Measurements from ENCODE around the gene OGDH. TPM values are rescaled to one million over a fixed set of nuclear protein-coding genes. Genes with fewer than 3 reads are reported as not detected.
"Not testable (repeated sequence)": the region's sequence is repeated elsewhere in the genome, so short reads cannot be mapped to it uniquely, and the experiment has no call there.

Gene OGDH
- 10 to 100 TPM; 79.3 to 97.5 (median 91.4) TPM for polyA plus RNA-seq (ENCODE audit: insufficient read length in 3 of 3)

DNA sequence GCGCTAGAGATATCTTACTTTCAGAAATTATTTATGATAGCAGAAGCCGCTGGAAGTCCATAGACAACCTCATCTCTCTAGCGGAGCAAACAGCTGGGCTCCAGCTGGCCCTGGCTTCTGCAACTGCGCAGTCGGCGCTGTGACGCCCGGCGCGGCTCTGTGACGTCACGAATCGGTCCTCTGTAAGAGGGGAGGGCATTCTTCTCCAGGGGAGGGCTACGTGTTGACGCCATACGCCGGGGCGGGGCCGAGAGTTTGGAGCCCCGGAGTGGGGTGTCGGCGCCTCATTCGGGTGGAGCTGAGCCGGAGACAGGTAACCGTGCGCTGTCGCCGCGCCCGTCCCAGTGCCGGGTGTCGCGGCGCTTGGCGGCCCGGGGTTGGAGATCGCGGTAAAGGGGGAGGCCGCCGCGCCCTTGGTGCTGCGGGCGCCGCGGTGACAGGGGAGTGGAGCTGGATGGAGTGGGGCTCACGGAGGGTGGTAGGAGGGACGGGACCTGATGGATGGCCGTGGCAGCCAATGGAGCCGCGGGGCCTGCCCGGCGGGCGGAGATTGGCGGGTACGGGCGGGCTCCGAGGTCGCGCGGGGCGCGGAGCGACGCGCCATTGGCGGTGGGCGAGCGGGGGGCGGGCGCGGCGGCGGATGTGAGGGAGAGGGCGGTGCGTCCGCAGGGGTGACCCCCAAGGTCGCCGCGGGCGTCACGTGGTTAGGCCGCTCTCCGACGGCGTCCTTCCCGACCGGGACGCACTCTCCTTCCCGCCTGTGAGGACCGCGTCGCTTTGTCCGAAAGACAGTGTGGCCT lies at the start of gene OGDH:
Gene OGDH (plus strand): TSS at position 287 of the 800 bp plus-strand sequence. CDS start 17,717 bp downstream, outside the sequence.
- peak; percentile 94 to 98 (median 97) for DNase-seq (ENCODE audit: low read depth in 3 of 3, low spot score in 2 of 3)

DNA sequence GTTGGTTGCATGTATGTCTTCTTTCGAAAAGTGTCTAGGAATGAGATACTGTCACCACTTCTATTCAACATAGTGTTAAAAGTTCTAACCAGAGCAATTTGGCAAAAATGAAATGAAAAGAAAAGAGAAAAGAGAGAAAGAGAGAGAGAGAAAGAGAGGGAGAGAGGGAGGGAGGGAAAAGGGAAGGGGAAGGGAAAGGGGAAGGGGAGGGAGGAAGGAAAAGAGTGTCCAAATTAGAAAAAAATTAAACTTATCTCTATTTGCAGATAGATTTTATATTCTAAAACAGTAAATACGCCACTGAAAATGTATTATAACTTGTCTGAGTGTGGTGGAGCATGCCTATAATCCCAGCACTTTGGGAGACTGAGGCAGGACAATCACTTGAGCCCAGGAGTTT lies 48.9 kb upstream of the OGDH start:
- no peak for DNase-seq (ENCODE audit: low read depth in 3 of 3, low spot score in 2 of 3)

DNA sequence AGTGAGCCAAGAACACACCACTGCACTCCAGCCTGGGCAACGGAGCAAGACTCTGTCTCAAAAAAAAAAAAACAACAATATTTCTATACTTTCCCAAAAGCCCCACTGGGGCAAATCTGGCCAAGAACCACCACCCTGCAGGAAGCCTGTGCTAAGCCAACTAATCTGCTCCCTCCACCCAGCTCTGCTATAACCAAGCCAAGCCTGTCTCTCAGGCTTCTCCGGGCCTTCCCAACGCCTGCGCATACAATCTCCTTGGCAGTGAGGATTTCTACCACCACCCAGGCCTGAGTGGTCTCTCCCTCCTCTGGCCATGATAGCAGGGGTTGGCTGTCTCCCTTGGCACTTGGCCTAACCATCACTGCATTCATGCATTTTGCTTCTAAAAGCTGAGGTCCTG lies 46.9 kb upstream of the OGDH start:
- DNase-seq (ENCODE audit: low read depth in 3 of 3, low spot score in 2 of 3) = no peak

DNA sequence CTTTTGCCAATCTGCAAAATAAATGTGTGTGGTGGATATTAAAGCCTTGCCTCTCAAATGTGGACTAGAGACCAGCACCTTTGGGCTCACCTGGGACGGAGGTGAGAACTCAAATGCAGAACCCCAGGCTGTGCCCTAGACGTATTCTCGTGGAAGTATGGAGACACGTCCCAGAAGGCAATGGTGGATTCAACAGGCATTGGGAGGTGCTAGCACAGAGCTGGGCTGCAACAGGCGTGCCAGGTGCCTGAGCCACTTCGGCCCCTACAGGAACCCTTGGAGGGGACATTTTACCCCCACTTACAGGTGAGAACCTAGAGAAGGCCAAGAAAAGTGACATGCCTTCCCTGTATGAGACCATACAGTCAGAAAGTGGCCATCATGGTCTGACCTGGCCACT lies 44.9 kb upstream of the OGDH start:
- no peak for DNase-seq (ENCODE audit: low read depth in 3 of 3, low spot score in 2 of 3)

DNA sequence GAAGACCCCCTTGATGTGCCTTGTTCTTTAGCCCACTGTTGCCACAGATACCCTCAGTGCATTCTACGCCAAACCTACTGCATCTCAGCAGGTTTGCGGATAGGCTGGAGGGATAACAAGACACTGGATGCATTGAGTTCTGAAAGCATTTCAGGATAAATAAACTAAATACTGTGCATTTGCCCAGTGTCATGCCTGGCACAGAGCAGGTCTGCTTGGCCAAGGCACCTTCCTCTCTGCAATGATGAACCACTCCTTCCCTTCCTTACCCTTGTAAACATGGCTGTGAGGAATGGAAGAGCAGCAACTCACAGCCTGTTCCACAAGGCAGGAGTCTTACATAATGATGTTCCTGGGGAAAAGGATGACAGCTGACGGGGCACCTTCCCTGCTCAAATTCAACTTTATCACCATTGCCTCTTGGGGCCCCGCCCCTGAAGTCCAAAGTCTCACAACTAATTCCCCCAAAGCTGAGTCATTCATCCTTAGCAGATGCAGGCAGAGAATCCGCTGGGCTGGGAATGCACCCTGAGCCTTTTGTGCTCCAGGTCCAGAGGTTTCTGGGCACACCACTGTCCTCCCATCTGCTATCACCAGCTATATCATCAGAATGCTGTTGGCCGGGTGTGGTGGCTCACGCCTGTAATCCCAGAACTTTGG lies 44.3 kb upstream of the OGDH start:
- DNase-seq (ENCODE audit: low read depth in 3 of 3, low spot score in 2 of 3) = no peak

DNA sequence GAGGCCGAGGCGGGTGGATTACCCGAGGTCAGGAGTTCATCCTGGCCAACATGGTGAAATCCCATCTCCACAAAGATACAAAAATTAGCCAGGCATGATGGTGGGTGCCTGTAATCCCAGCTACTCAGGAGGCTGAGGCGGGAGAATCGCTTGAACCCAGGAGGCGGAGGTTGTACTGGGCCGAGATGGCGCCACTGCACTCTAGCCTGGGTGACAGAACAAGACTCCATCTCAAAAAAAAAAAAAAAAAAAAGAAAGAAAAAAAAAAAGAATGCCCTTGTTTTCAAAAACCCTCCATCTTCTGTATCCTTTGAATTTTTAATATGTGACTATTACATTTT lies 43.8 kb upstream of the OGDH start:
- DNase-seq (ENCODE audit: low read depth in 3 of 3, low spot score in 2 of 3) = not testable (repeated sequence)

DNA sequence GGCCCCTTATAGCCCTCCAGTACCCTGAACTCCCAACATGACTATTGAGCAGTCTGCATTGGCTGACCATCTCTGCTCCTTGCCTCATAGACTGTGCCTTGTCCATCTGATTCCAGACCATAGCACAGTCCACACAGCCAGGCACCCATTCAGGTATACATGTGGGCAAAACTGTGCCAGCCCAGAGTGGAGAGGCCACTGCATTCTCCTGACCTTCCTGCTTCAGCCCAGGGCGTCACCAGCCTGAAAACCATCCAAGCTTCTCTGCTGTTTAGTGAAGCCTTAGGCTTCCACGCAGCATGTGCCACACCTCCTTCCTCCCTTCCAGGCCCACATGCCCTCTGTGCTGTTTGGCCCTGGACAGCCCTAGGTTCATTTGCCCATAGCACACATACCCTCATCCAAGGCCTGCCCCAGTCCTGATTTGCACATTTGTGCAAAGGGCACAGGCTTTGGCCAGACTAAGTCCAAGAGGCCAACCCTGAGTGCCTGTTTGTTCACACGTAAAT lies 43.2 kb upstream of the OGDH start:
- no peak for DNase-seq (ENCODE audit: low read depth in 3 of 3, low spot score in 2 of 3)

DNA sequence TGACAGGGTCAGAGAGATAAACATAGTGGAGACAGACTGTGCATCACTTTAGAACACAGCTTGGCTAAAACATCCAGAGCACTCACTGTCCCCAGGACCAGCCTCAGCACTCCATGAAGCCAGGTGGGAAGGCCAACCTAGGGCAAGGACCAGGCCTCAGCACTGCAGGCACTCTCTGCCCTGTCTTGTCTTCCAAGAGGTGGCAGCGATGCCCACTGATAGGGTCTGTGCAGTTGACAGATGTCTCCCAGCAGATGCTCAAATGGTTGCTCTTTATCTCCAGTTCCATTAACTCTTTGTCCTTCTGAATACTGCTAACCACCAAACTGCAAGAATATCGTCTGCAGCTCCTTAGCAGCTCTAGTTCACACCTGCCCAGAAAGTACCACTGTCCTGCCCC lies 41.8 kb upstream of the OGDH start:
- DNase-seq (ENCODE audit: low read depth in 3 of 3, low spot score in 2 of 3) = no peak

DNA sequence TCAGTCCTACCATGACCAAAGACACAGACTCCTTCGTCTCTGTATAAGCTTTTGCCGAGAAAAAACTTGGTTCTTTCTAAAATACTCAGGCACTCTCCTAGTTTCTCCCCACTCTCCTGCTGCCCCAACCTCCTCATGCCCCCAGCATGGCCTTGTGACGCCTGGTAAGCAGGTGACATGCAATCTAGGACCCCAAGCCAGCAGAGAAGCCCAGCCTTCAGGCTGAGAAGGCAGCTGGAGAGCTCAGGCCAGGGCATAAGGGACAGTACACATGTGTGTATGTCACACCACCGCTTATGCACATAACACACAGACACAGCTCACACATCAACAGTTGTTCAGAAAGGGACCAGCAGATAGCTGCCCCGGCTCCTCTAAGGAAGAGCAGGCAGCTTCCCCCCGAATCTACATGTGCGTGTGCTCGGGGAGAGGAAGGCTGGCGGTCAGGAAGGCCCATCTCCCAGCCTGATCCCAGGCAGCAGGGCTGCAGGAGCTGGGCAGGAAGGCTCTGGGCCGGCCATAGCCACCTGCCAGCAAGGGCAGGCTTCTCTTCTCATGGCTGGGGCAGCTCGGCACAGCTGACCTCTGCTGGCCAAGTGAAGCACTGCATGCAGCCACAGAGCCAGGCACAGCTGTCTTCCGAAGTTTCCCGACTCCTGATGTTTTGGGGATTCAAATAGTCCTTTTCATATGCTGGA lies 41.2 kb upstream of the OGDH start:
- DNase-seq (ENCODE audit: low read depth in 3 of 3, low spot score in 2 of 3) = no peak

DNA sequence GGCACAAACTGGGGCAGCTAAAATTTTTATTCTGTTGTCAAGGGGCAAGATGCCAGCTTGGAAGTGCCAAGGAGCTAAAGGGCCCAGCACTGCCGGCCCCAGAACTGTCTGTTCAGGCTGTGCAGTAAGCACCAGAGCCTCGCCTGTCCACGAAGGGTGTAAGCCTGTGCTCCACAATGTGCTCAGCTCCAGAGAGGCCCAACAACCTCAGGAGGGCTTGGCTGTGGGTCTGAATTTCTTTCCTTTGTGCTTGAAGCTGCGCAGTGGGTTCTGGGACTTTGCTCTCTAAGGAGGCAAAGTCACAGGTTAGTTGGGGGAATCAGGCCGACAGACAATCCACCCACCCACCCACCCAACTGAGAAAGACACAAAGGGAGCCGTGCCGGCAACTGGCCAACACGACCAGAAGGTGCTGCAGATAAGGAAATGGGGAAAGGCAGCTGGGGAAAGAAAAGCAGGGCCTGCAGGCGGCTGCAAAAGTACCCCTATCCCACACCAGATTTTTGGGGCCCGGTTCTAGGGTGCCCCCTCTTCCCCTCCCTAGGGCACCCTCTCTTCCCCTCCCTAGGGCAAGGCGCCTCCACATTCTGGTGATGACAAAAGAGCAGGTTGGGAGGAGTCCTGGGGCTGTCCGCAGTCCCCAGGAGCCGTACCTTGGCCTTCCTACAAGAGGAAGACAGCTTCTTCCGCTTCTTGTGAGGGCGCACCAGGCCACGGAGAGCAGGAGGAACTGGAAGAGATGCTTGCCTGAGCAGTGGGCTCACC lies 40.5 kb upstream of the OGDH start:
- DNase-seq (ENCODE audit: low read depth in 3 of 3, low spot score in 2 of 3) = no peak

DNA sequence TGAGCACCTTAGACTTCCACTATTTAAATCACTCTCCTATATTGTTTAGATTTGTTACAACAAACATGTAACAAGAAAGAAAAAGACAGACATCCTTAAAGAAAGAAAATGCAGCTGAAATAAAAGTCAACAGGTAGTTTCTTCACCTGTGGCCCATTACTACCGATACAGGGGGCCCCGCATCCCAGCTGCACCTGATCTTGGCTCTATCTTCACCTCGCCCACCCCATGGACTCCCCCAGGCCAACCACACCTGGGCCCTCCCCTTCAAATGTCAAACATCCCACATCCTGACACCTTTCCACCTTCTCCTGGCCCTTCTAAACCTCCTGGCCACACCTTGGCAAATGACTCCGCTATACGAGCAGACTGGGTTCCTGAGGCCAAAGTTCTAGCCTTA lies 39.7 kb upstream of the OGDH start:
- DNase-seq (ENCODE audit: low read depth in 3 of 3, low spot score in 2 of 3) = no peak

DNA sequence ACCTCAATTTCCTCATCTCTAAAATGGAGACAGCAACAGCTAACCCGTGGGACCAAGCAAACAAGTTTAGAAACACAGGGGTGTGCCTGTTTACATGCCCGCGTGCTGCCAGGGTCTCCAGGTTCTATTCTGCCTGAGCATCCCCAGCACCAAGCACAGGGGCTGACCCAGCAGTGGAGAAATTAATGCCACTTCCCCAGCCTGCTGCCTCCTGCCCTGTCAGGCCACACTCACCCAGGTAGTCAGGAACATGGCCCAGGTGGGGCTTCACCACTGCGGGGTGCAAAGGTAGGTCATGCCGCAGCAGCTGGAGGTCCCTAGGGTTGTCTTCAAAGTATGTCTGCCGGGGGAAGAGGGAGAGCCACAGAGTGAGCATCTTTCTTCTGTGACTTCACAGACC lies 38.5 kb upstream of the OGDH start:
- no peak for DNase-seq (ENCODE audit: low read depth in 3 of 3, low spot score in 2 of 3)

DNA sequence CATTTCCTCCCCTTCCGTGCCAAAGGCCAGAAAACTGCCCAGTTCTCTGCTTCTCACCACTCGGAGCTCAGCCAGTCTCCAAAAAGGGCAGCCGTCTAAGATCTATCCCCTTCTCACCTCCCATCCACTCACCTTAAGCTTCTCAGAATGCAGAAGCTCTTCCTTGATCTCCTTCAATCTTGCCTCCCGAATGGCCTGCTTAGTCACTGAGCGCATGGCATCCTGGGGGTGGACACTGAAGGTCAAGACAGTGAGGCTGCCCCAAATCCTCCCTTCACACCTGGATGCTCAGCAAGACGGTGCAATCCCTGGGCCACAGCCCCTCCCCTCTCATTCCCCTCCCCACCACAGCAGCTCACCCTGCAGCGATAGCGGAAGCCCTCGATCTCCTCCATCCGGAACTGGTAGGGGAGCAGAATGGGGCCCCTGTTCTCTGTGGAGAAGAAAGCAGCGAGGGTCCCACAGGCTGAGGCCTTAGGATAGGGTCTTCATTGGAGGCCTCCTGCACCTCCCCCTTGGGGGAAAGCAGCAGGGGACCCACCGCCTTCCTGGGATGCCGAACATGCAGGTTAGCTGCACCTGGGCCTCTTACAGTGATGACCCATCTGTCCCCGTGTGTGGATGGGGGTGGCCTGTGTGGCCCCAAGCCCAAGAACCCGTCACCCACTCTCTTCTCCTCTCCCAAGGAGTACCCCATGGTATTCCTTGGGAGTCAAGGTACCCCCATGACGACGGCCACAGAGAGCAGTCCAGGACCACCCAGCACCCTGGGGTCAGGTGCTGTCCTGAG lies 37.5 kb upstream of the OGDH start:
- DNase-seq (ENCODE audit: low read depth in 3 of 3, low spot score in 2 of 3) = no peak

DNA sequence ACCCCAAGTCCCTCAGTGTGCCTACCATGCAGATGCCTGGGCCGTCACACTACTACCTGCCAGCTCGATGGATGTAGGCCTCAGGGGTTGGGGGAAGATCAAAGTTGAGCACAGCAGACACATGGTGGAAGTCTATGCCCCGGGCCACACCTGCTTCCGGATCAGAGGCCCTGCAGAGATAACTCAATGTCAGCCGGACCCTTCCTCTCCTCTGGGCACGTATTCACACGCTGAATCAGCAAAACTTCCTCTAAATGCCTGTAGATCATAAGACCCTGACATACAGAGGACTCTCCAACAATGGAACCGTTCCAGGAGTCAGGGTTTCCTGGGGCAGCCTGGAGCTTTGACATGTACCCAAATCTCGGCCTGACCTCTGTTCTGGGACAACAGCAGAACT lies 36.5 kb upstream of the OGDH start:
- no peak for DNase-seq (ENCODE audit: low read depth in 3 of 3, low spot score in 2 of 3)

DNA sequence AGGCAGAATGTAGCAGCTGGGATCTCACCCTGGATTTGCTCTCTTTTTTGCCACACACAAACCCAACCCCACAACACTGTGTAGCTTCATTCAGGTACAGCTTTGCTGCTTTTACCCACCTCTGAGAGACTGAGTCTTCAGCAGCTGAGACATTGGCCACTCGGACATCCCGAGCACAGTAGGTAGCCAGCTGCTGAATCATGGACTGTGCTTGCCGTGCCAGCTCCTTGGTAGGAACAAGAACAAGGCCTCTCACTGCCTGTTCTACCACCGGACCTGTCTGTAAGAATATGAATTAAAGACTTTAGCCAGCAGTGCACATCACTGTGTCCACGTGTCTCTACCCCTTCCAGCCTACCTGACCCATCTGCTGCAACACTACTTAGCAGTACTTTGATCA lies 33.7 kb upstream of the OGDH start:
- no peak for DNase-seq (ENCODE audit: low read depth in 3 of 3, low spot score in 2 of 3)

DNA sequence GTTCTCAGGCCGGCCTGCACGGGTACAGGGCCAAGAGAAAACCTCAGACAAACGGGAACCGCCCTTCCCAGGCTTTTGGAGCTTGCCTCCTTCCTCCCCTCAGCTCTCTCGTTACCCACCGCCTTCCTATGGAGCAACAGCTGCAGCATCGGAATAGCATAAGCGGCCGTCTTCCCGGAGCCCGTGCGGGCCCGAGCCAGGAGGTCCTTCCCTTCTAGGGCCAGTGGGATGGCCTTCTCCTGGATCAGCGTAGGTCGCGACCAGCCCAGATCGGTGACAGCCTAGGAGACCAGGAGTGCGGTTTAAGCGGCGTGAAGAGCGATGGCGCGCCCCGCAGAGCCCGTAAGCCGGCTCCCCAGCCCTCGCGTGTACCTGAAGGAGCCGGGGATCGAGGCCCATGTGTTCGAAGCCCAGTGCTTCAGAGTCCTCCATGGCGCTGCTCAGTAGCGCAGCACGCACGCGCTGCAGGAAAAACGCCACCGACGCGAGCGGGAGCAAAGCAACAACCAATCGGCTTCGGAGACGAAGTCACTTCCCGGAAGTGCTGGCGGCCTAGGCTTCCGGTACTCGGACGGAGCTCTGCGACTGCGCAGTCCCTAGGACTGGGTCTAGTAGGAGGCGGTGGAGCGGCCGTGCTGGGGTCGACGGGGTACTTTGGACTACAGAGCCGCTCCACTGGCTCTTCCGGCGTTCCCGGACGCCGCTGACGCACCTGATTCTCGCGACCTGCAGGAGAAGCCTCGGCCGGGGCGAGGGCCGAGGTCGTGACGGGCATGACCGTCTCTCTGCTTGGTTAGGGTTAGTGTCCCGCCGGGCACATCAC lies 32.8 kb upstream of the OGDH start, which contains the start of gene DDX56:
Gene DDX56 (minus strand): TSS at position 445 of the 823 bp plus-strand sequence. CDS start 13 bp downstream, at position 432.
- peak; percentile 84 to 89 (median 87) for DNase-seq (ENCODE audit: low read depth in 3 of 3, low spot score in 2 of 3)

DNA sequence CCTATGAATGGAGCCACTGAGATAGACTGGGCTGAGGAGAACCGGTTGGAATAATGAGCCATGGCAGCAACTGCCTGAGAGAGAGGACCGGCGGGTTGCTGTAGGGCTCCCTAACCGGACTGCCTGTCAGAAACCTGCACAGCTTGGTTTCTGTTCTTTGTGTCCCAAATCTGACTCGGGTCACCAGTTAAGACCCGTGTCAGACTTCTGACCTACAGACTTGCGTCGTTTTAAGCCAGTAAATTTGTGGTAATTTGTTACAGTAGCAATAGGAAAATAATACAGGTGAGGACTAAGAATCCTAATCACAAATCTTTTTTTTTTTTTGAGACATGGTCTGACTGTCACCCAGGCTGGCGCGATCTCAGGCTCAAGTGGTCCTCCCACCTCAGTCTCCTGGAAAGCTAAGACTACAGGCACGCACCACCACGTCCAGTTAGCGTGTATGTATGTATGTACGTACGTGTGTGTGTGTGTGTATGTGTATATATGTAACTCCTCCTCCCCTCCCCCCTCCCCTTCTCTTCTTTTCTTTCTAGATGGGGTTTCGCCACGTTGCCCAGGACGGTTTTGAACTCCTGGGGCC lies 32.0 kb upstream of the OGDH start:
- no peak for DNase-seq (ENCODE audit: low read depth in 3 of 3, low spot score in 2 of 3)

DNA sequence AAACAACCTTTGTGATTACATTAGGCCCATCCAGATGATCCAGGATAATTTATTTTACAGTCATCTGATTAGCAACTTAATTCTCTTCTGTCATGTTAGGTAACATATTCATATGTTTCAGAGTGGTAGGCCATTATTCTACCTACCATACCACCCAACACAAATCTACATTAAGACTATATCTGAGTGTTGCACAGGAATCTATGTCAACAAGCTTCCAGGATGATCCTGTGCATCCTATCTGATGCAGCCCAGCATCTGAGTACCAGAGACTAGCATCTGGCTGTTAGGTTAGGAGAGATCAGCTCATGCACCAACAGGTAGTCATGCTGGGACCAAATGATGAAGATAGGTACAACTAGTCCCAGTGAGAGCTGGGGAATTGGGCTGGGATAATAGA lies 31.4 kb upstream of the OGDH start:
- no peak for DNase-seq (ENCODE audit: low read depth in 3 of 3, low spot score in 2 of 3)

DNA sequence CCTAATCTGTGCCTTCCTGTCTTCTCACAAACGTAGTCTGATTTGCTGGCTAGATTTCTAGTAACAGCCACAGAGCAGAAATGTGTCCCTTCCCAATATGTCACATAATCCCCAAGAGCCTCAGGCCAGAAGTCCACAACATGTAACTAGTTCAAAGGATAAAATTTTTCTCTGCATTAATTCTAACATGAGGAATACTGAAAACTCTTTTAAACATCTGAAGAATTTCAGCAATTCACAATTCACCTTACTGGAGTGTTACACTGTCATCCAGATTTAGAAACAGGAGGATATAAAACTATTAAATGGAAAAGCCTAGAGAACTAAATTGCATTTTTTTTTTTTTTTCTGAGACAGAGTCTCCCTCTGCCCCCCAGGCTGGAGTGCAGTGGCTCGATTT lies 30.2 kb upstream of the OGDH start:
- no peak for DNase-seq (ENCODE audit: low read depth in 3 of 3, low spot score in 2 of 3)
